Ovary (tissue), 9 donors: Measurements from ENCODE around the gene BBS1. TPM values are rescaled to one million over a fixed set of nuclear protein-coding genes. Genes with fewer than 3 reads are reported as not detected.

ENCODE experiments used
- DNase-seq, 5 donors: peaks; one replicate each; pipeline ENCODE4 v3.0.0-alpha.2; 2019 to 2020
- H3K27ac ChIP-seq, 2 donors: fragments of 200-600 bp; one replicate each; pipeline versions ENCODE4 v1.5.1 to v1.8.0; 2019 to 2022
- H3K27me3 ChIP-seq: fragments of 200-600 bp; one replicate; pipeline ENCODE4 v1.8.0; 2022
- H3K36me3 ChIP-seq: fragments of 200-600 bp; sonication (generic); one replicate; pipeline ENCODE4 v1.5.1; 2019
- H3K4me1 ChIP-seq: one replicate; pipeline ENCODE4 v1.8.1; 2013; ENCODE audit warnings: mild to moderate bottlenecking, moderate library complexity; ENCODE audit not compliant: insufficient read depth
- H3K4me3 ChIP-seq: fragments of 200-600 bp; sonication (generic); one replicate; pipeline ENCODE4 v1.5.1; 2017
- H3K9me3 ChIP-seq, 2 donors: fragments of 200-600 bp in 1 of 2; sonication (generic) in 1 of 2; one replicate each; pipeline versions ENCODE4 v1.5.1 to v1.8.1; 2013 to 2019; ENCODE audit warnings: mild to moderate bottlenecking in 1 of 2, moderate library complexity in 1 of 2
- CTCF ChIP-seq, 3 donors: fragments of 450-650 bp in 2 of 3; fragments of 200-600 bp in 1 of 3; IDR thresholded peaks; one replicate each; pipeline versions ENCODE4 v1.5.1 to v1.8.0; 2016 to 2022; ENCODE audit warnings: antibody characterized with exemption in 3 of 3, mild to moderate bottlenecking in 1 of 3
- EP300 ChIP-seq: sonication (generic); formaldehyde crosslinking; IDR thresholded peaks from one replicate; pipeline ENCODE4 v1.6.1; 2017; ENCODE audit warnings: antibody characterized with exemption
- POLR2A ChIP-seq: fragments of 450-650 bp; IDR thresholded peaks from one replicate; pipeline ENCODE4 v1.6.1; 2017; ENCODE audit warnings: antibody characterized with exemption, mild to moderate bottlenecking, moderate library complexity
- WGBS, 3 donors: extraction: QIAGEN DNeasy Blood & Tissue Kit in 1 of 3; methylation state at CpG; one replicate each; pipeline versions ENCODE4 v1.1.5 to v1.1.7; 2013 to 2017; 5-methylcytosine and 5-hydroxymethylcytosine counted together
- intact Hi-C, 4 donors: fragments of 100-400 bp; cut with DNase I; formaldehyde crosslinking; loops; one replicate each; pipeline versions ENCODE4 v1.11.0 to v1.15.1; 2022 to 2023
- polyA plus RNA-seq, 2 donors: library from polyadenylated mRNA; stranded (reverse); fragments of 200-250 nt in 1 of 2; fragments of 350-450 nt in 1 of 2; fragmentation: Illumina TruSeq in 1 of 2; extraction: RNeasy Lipid Tissue Mini Kit (QIAGEN cat#74804) in 1 of 2; gene quantifications; one replicate each; pipeline ENCODE4 v1.2.3, GENCODE V29; 2013 to 2014
- total RNA-seq, 7 donors: library from RNA; depleted of rRNA in 2 of 7; stranded (reverse); fragments of >200 nt in 2 of 7; fragmentation: NEBNext Ultra II Directional in 3 of 7; extraction: Animal tissue kit (Norgen Biotek cat#: 25700) in 3 of 7; gene quantifications; one replicate each; pipeline versions ENCODE4 v1.1.0 to v1.2.4, GENCODE V29; 2016 to 2023
- donor health status: DM: no; HTN: no; CAD: no; lungs with moderate emphysema.
- donor health status: DM: no; HTN: no; CAD: no.
- donor health status: Bipolar disorder and iron deficiency.
- donor health status: DM: yes; HTN: yes; CAD: no.
- donor health status: DM: no; HTN: no; CAD: no.
- donor health status: DM: yes; HTN: yes; CAD: no.

BBS1 gene
- total and polyA plus RNA-seq, 9 donors: 33.8 to 78.3 (median 67.2) TPM

- DNase-seq: no peak
- Histone ChIP-seq H3K4me3 (no peak overlapping the region), H3K9me3 (no peaks in the 10 kb centered on the region), H3K27me3 (no peaks in the 10 kb centered on the region), H3K4me1 (peaks cover 7% of the 10 kb centered on the region), H3K27ac (no peak overlapping the region), H3K36me3 (no peaks in the 10 kb centered on the region)
- intact Hi-C loops: no loop called here
- WGBS, 3 donors: 54 to 71% (median 64%) methylated on average over 5 of the region's 5 CpGs
- TF ChIP-seq EP300 (no peak), POLR2A (no peak), CTCF (IDR thresholded peaks at IDR 0.05) (no peak)
Observed at GRCh38 chr11:66570079-66570849, 59.8 kb downstream of the BBS1 start.

- Histone ChIP-seq H3K4me3 (no peak overlapping the region), H3K36me3 (no peaks in the 10 kb centered on the region), H3K9me3 (no peaks in the 10 kb centered on the region), H3K4me1 (peaks cover 7% of the 10 kb centered on the region), H3K27ac (no peak overlapping the region), H3K27me3 (no peaks in the 10 kb centered on the region)
- TF ChIP-seq CTCF (IDR thresholded peaks at IDR 0.05) (no peak), POLR2A (no peak), EP300 (no peak)
- no peak for DNase-seq
- WGBS, 3 donors: 52 to 73% (median 58%) methylated on average over 2 of the region's 2 CpGs
- intact Hi-C loops: no loop called here
Observed at GRCh38 chr11:66570850-66571180, 60.4 kb downstream of the BBS1 start.

GRCh38 chr11:66579017-66579606, 68.7 kb downstream of the BBS1 start:
- intact Hi-C loops: loop anchor here (2.0 to 5.0 kb wide), 3 partner anchors 98 to 108 kb away; partner anchors contain the start of gene RBM4B (in 1 of the 4)
- WGBS, 3 donors: 10 to 12% (median 10%) methylated on average over 25 of the region's 25 CpGs
- H3K4me1 ChIP-seq: no peaks in the 10 kb centered on the region
- H3K27me3 ChIP-seq: no peaks in the 10 kb centered on the region
- no peaks in the 10 kb centered on the region for H3K36me3 ChIP-seq
- TF ChIP-seq EP300 (no peak), CTCF (IDR thresholded peaks at IDR 0.05) (peak; percentile 80 to 86 (median 82))
- H3K9me3 ChIP-seq: no peaks in the 10 kb centered on the region
- H3K27ac ChIP-seq: no peak overlapping the region
- H3K4me3 ChIP-seq: no peak overlapping the region
- peak; percentile 77 to 89 (median 84) for DNase-seq

GRCh38 chr11:66580803-66581202, 70.4 kb downstream of the BBS1 start:
- no peaks in the 10 kb centered on the region for H3K36me3 ChIP-seq
- no peaks in the 10 kb centered on the region for H3K9me3 ChIP-seq
- no peak overlapping the region for H3K4me3 ChIP-seq
- TF ChIP-seq POLR2A (no peak), CTCF (IDR thresholded peaks at IDR 0.05) (no peak), EP300 (no peak)
- no peaks in the 10 kb centered on the region for H3K27me3 ChIP-seq
- intact Hi-C loops: no loop called here
- WGBS, 3 donors: 68 to 78% (median 77%) methylated on average over 5 of the region's 5 CpGs
- H3K4me1 ChIP-seq: no peaks in the 10 kb centered on the region
- DNase-seq: no peak
- no peak overlapping the region for H3K27ac ChIP-seq
